Upper lobe of left lung (tissue), 6 donors: ENCODE data around the gene MTHFD2L. TPM values are rescaled to one million over a fixed set of nuclear protein-coding genes. Genes with fewer than 3 reads are reported as not detected.
"Not testable (repeated sequence)": the region's sequence is repeated elsewhere in the genome, so short reads cannot be mapped to it uniquely, and the experiment has no call there.

Source experiments
- ATAC-seq, 2 donors: fragments of 200-7000 bp; cut with Tn5 transposase; one replicate each; pipeline ENCODE4 v1.9.1; 2022; ENCODE audit warnings: mild to moderate bottlenecking in 2 of 2, moderate library complexity in 2 of 2; ENCODE audit not compliant: low FRiP score in 2 of 2
- DNase-seq, 2 donors: peaks; one replicate each; pipeline ENCODE4 v3.0.0-alpha.2; 2019 to 2020
- H3K27ac ChIP-seq, 4 donors: fragments of 200-600 bp; sonication (generic); one replicate each; pipeline ENCODE4 v1.5.1; 2016 to 2019
- H3K27me3 ChIP-seq, 4 donors: fragments of 200-600 bp; sonication (generic); one replicate each; pipeline ENCODE4 v1.5.1; 2017 to 2019
- H3K36me3 ChIP-seq, 4 donors: fragments of 200-600 bp; sonication (generic); one replicate each; pipeline ENCODE4 v1.5.1; 2016 to 2019
- H3K4me1 ChIP-seq, 4 donors: fragments of 200-600 bp; sonication (generic); one replicate each; pipeline ENCODE4 v1.5.1; 2018 to 2019
- H3K4me3 ChIP-seq, 4 donors: fragments of 200-600 bp; sonication (generic); one replicate each; pipeline ENCODE4 v1.5.1; 2017 to 2019; ENCODE audit warnings: mild to moderate bottlenecking in 2 of 4, moderate library complexity in 1 of 4
- H3K9me3 ChIP-seq, 4 donors: fragments of 200-600 bp; sonication (generic); one replicate each; pipeline ENCODE4 v1.5.1; 2018 to 2019
- CTCF ChIP-seq, 6 experiments: fragments of 450-650 bp in 4 of 6; fragments of 200-600 bp in 2 of 6; sonication (generic) in 2 of 6; IDR thresholded peaks; one replicate each; pipeline ENCODE4 v1.5.1; 2016 to 2019; ENCODE audit warnings: antibody characterized with exemption in 6 of 6
- EP300 ChIP-seq, 4 donors: sonication (generic); formaldehyde crosslinking; IDR thresholded peaks; one replicate each; pipeline ENCODE4 v1.5.1; 2017; ENCODE audit warnings: antibody characterized with exemption in 4 of 4, control low read depth in 2 of 4
- POLR2A ChIP-seq, 4 donors: fragments of 450-650 bp; IDR thresholded peaks; one replicate each; pipeline ENCODE4 v1.5.1; 2016 to 2017; ENCODE audit warnings: antibody characterized with exemption in 4 of 4, mild to moderate bottlenecking in 2 of 4
- POLR2AphosphoS5 ChIP-seq, 2 donors: sonication (generic); formaldehyde crosslinking; IDR thresholded peaks; one replicate each; pipeline ENCODE4 v1.5.1; 2017; ENCODE audit warnings: antibody characterized with exemption in 2 of 2
- WGBS, 2 donors: methylation state at CpG; one replicate each; pipeline ENCODE4 v1.1.5; 2017 to 2018; 5-methylcytosine and 5-hydroxymethylcytosine counted together
- total RNA-seq, 6 donors: library from RNA; depleted of rRNA in 4 of 6; stranded (reverse); fragments of >200 nt in 4 of 6; gene quantifications; one replicate each; pipeline versions ENCODE4 v1.1.0 to v1.2.1, GENCODE V29; 2016 to 2021
- donor health status: DM: no; HTN: no; CAD: no; lungs with moderate emphysema.
- donor health status: DM: no; HTN: yes; CAD: no; lungs with severe emphysema.

MTHFD2L gene
- total RNA-seq, 6 donors from 2014 or later, result 4.9 to 23.6 (median 12.8) TPM

GRCh38 chr4:74123065-74123728 is 34.7 kb upstream of the MTHFD2L start:
- DNase-seq, result peak in 1 of 2 donors; percentile 69
- ATAC-seq, result peak; percentile 57 to 76
- peak; percentile 39 to 53 for TF ChIP-seq POLR2AphosphoS5 (IDR thresholded peaks at IDR 0.05)
- peak; percentile 36 to 97 (median 62) for TF ChIP-seq EP300 (IDR thresholded peaks at IDR 0.05)
- TF ChIP-seq CTCF (IDR thresholded peaks at IDR 0.05), result no peak
- TF ChIP-seq POLR2A (IDR thresholded peaks at IDR 0.05), result no peak
- no peak overlapping the region for H3K4me3 ChIP-seq
- H3K4me1 ChIP-seq, result peaks cover 1 to 6% (median 5%) of the 10 kb centered on the region in 4 donors
- peak overlapping the region in 2 of 4 donors; percentile 9 to 60 for H3K27ac ChIP-seq
- no peaks in the 10 kb centered on the region for H3K36me3 ChIP-seq
- no peaks in the 10 kb centered on the region for H3K9me3 ChIP-seq
- WGBS, 2 donors, result 69 to 71% methylated on average over 1 of the region's 1 CpG
- H3K27me3 ChIP-seq, result no peaks in the 10 kb centered on the region

GRCh38 chr4:74125029-74125428 is 32.9 kb upstream of the MTHFD2L start:
- no peaks in the 10 kb centered on the region for H3K36me3 ChIP-seq
- no peaks in the 10 kb centered on the region for H3K27me3 ChIP-seq
- ATAC-seq (no peak), DNase-seq (no peak)
- H3K27ac ChIP-seq, result no peak overlapping the region
- no peak overlapping the region for H3K4me3 ChIP-seq
- 86 to 96% methylated on average over 1 of the region's 1 CpG for WGBS, 2 donors
- no peaks in the 10 kb centered on the region for H3K9me3 ChIP-seq
- H3K4me1 ChIP-seq, result peaks cover 0 to 6% (median 3%) of the 10 kb centered on the region in 4 donors
- TF ChIP-seq CTCF (IDR thresholded peaks at IDR 0.05) (no peak), EP300 (IDR thresholded peaks at IDR 0.05) (no peak), POLR2AphosphoS5 (IDR thresholded peaks at IDR 0.05) (no peak), POLR2A (IDR thresholded peaks at IDR 0.05) (no peak)

GRCh38 chr4:74127745-74128144 is 30.2 kb upstream of the MTHFD2L start:
- no peaks in the 10 kb centered on the region for H3K27me3 ChIP-seq
- no peaks in the 10 kb centered on the region for H3K36me3 ChIP-seq
- WGBS, 2 donors, result 83 to 86% methylated on average over 4 of the region's 4 CpGs
- no peaks in the 10 kb centered on the region for H3K9me3 ChIP-seq
- no peak for ATAC-seq
- peaks cover 0 to 6% (median under 1%) of the 10 kb centered on the region in 4 donors for H3K4me1 ChIP-seq
- TF ChIP-seq POLR2AphosphoS5 (IDR thresholded peaks at IDR 0.05) (no peak), EP300 (IDR thresholded peaks at IDR 0.05) (no peak), POLR2A (IDR thresholded peaks at IDR 0.05) (no peak), CTCF (IDR thresholded peaks at IDR 0.05) (no peak)
- no peak for DNase-seq
- H3K4me3 ChIP-seq, result no peak overlapping the region
- H3K27ac ChIP-seq, result no peak overlapping the region

- not testable (repeated sequence) for DNase-seq, H3K36me3 ChIP-seq, H3K4me1 ChIP-seq, H3K9me3 ChIP-seq, H3K4me3 ChIP-seq, H3K27ac ChIP-seq, H3K27me3 ChIP-seq, ATAC-seq
- 91 to 97% methylated on average over 2 of the region's 2 CpGs for WGBS, 2 donors
Observed at GRCh38 chr4:74130843-74131242, 27.1 kb upstream of the MTHFD2L start.

GRCh38 chr4:74132188-74132587 is 25.7 kb upstream of the MTHFD2L start:
- not testable (repeated sequence) for ATAC-seq, H3K4me3 ChIP-seq, H3K36me3 ChIP-seq, H3K4me1 ChIP-seq, H3K27ac ChIP-seq, DNase-seq, H3K9me3 ChIP-seq, H3K27me3 ChIP-seq

GRCh38 chr4:74132944-74133343 is 25.0 kb upstream of the MTHFD2L start:
- DNase-seq (no peak), ATAC-seq (no peak)
- Histone ChIP-seq H3K27me3 (no peaks in the 10 kb centered on the region), H3K4me1 (peaks cover 0 to 4% (median 0%) of the 10 kb centered on the region in 4 donors), H3K4me3 (no peak overlapping the region), H3K9me3 (no peaks in the 10 kb centered on the region), H3K27ac (no peak overlapping the region), H3K36me3 (no peaks in the 10 kb centered on the region)
- WGBS, 2 donors, result 93 to 100% methylated on average over 1 of the region's 1 CpG
- no peak for TF ChIP-seq EP300 (IDR thresholded peaks at IDR 0.05)
- TF ChIP-seq POLR2AphosphoS5 (IDR thresholded peaks at IDR 0.05), result no peak
- TF ChIP-seq CTCF (IDR thresholded peaks at IDR 0.05), result no peak
- no peak for TF ChIP-seq POLR2A (IDR thresholded peaks at IDR 0.05)
